ENCODE measurements around the gene RPS6KL1.

Gene RPS6KL1

DNA sequence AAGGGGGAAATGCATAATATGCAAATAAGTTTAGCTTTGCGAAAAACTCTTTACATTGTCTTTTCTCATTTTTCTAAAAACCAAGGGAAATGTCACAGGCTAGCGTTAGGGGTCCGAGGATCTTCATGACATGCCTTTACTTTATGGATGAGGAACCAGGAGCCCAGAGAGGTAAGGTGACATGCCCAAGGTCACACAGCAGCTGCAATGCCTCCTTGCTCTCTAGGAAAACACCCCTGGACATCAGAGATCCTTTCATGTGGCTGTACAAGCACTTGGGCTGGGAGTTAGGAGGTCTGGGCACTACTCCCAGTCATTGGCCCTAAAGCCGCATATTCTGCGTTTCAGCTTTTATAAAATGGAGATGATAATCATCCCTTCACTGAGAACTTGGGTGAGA is 47.9 kb downstream of the RPS6KL1 start:
- Histone ChIP-seq H3K4me3 (ENCODE audit: low read length) (no peak overlapping the region), H3K4me1 (ENCODE audit: insufficient read depth, low read length) (no peaks in the 10 kb centered on the region), H3K27me3 (ENCODE audit: insufficient read depth, low read length) (peaks cover 3% of the 10 kb centered on the region), H2AFZ (ENCODE audit: low read depth, low read length) (no peak overlapping the region), H3K9me3 (ENCODE audit: low read length) (no peaks in the 10 kb centered on the region), H3K36me3 (ENCODE audit: insufficient read depth, low read length) (no peaks in the 10 kb centered on the region)

DNA sequence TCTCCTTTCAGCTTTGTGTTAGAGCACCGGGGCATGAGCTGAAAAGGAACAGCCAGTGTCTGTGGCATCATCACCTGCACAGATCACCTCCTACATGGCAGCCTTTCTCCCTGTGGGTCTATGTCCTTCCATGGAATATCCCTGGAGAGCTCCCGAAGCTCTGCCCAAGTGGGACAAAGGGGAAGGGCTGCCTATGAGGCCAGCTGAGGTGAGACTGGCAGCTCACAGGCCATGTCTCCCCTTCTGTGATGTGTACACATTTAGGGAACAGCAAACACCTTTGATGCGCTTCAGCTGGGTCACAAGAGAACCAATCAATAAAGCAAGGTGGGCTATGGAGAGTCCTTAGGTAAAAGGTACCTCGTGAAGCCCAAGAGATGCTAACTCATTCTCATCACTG is 51.2 kb downstream of the RPS6KL1 start:
- Histone ChIP-seq H3K4me1 (ENCODE audit: insufficient read depth, low read length) (no peaks in the 10 kb centered on the region), H3K36me3 (ENCODE audit: insufficient read depth, low read length) (no peaks in the 10 kb centered on the region), H3K4me3 (ENCODE audit: low read length) (no peak overlapping the region), H3K27me3 (ENCODE audit: insufficient read depth, low read length) (peaks cover 5% of the 10 kb centered on the region), H3K9me3 (ENCODE audit: low read length) (no peaks in the 10 kb centered on the region), H2AFZ (ENCODE audit: low read depth, low read length) (no peak overlapping the region)

- Histone ChIP-seq H2AFZ (ENCODE audit: low read depth, low read length) (no peak overlapping the region), H3K4me1 (ENCODE audit: insufficient read depth, low read length) (no peaks in the 10 kb centered on the region), H3K27me3 (ENCODE audit: insufficient read depth, low read length) (peaks cover 5% of the 10 kb centered on the region), H3K9me3 (ENCODE audit: low read length) (no peaks in the 10 kb centered on the region), H3K4me3 (ENCODE audit: low read length) (no peak overlapping the region), H3K36me3 (ENCODE audit: insufficient read depth, low read length) (no peaks in the 10 kb centered on the region)
These were observed 54.3 kb downstream of the RPS6KL1 start for GRCh38 chr14:74868739-74869138.

- no peak overlapping the region for H2AFZ ChIP-seq (ENCODE audit: low read depth, low read length)
- H3K27me3 ChIP-seq (ENCODE audit: insufficient read depth, low read length), result peaks cover 2% of the 10 kb centered on the region
- H3K36me3 ChIP-seq (ENCODE audit: insufficient read depth, low read length), result no peaks in the 10 kb centered on the region
- no peaks in the 10 kb centered on the region for H3K9me3 ChIP-seq (ENCODE audit: low read length)
- no peak overlapping the region for H3K4me3 ChIP-seq (ENCODE audit: low read length)
- no peaks in the 10 kb centered on the region for H3K4me1 ChIP-seq (ENCODE audit: insufficient read depth, low read length)
These were observed 55.4 kb downstream of the RPS6KL1 start for GRCh38 chr14:74867673-74868072.

- Histone ChIP-seq H2AFZ (ENCODE audit: low read depth, low read length) (no peak overlapping the region), H3K36me3 (ENCODE audit: insufficient read depth, low read length) (no peaks in the 10 kb centered on the region), H3K9me3 (ENCODE audit: low read length) (no peaks in the 10 kb centered on the region), H3K27me3 (ENCODE audit: insufficient read depth, low read length) (peaks cover 2% of the 10 kb centered on the region), H3K4me1 (ENCODE audit: insufficient read depth, low read length) (no peaks in the 10 kb centered on the region), H3K4me3 (ENCODE audit: low read length) (no peak overlapping the region)
These were observed 56.2 kb downstream of the RPS6KL1 start for GRCh38 chr14:74866708-74867389.

GRCh38 chr14:74865156-74865555 is 57.9 kb downstream of the RPS6KL1 start:
- Histone ChIP-seq H3K27me3 (ENCODE audit: insufficient read depth, low read length) (peaks cover 2% of the 10 kb centered on the region), H2AFZ (ENCODE audit: low read depth, low read length) (no peak overlapping the region), H3K4me3 (ENCODE audit: low read length) (no peak overlapping the region), H3K9me3 (ENCODE audit: low read length) (no peaks in the 10 kb centered on the region), H3K36me3 (ENCODE audit: insufficient read depth, low read length) (no peaks in the 10 kb centered on the region), H3K4me1 (ENCODE audit: insufficient read depth, low read length) (no peaks in the 10 kb centered on the region)

DNA sequence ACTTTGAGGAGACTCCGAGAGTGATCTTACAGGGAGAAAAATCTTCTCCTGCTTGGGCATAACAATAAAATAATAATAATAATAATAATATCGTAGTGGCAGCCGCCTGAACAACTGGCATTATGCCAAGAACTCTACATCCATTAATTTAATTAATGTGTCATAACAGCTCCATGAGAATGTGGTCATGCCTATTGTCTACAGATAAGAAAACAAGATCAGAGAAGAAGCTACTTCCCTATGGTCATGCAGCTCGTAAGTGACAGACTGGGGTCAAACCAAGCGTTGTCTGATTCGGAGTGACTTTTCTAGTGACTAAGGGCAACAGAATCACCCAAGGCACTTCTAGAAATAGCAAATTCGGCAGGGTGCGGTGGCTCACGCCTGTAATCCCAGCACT is 58.9 kb downstream of the RPS6KL1 start:
- Histone ChIP-seq H3K9me3 (ENCODE audit: low read length) (no peaks in the 10 kb centered on the region), H3K4me1 (ENCODE audit: insufficient read depth, low read length) (no peaks in the 10 kb centered on the region), H3K4me3 (ENCODE audit: low read length) (no peak overlapping the region), H3K36me3 (ENCODE audit: insufficient read depth, low read length) (no peaks in the 10 kb centered on the region), H3K27me3 (ENCODE audit: insufficient read depth, low read length) (peaks cover 2% of the 10 kb centered on the region), H2AFZ (ENCODE audit: low read depth, low read length) (no peak overlapping the region)

DNA sequence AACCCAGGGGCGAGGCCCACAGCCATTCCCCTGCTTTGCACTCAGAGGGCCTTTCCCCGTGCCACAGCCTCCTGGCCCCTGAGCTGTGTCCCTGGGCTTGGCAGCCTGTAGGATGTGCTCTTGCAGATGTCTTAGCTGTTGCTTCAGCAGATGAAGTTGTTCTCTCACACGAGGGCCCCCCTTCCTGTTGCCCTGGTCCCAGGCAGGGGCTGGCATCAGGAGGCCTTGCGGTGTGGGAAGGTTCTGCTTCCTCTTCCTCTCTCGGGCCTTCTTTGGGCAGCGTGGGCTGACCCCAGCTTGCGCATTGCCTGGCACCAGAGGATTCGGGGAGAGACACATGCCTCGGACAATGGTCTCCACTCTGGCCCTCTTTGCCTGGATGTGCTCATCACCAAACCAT is 59.8 kb downstream of the RPS6KL1 start:
- Histone ChIP-seq H3K9me3 (ENCODE audit: low read length) (no peaks in the 10 kb centered on the region), H2AFZ (ENCODE audit: low read depth, low read length) (no peak overlapping the region), H3K4me1 (ENCODE audit: insufficient read depth, low read length) (no peaks in the 10 kb centered on the region), H3K4me3 (ENCODE audit: low read length) (no peak overlapping the region), H3K27me3 (ENCODE audit: insufficient read depth, low read length) (peaks cover 2% of the 10 kb centered on the region), H3K36me3 (ENCODE audit: insufficient read depth, low read length) (no peaks in the 10 kb centered on the region)

GRCh38 chr14:74861734-74862090 is 61.3 kb downstream of the RPS6KL1 start:
- no peaks in the 10 kb centered on the region for H3K27me3 ChIP-seq (ENCODE audit: insufficient read depth, low read length)
- no peaks in the 10 kb centered on the region for H3K36me3 ChIP-seq (ENCODE audit: insufficient read depth, low read length)

DNA sequence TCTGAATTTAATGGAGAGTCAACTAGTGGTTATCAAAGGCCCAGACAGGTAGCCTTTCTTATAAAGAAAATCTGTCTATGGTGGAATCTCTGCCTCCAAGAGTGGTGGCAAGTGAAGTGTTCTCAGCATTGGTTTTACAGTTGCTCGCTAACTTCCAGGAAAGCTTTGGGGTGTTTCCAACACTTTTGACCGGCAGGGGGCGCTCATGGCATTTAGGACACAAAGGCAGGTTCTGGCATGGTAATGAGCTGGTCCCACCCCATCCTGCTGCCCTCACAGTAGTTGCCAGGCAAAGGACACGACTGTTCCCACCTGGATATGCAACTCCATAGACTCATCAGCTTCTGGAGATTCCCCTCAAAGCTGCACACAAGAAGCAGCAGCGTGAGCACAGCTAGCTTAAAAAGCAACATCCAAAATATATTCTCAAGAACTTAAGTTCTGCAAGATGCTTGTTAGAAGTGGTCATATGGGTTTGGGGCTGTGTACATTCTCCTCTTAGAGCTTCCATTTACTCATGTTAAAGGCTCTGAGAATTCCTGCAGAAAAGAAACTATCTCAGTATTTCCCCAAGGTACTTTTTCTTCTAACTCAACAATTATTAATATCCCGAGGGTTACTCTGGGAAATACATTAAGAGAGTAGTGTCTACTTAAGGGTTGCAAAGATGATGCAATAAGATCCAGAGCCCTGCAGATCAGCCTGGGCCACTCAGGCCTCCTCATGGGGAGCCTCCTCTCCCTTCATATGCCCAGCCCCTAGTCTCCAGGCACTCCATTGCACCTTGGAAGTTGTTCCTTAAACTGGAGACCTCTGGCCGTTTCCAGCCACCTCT is 61.9 kb downstream of the RPS6KL1 start:
- Histone ChIP-seq H3K36me3 (ENCODE audit: insufficient read depth, low read length) (no peaks in the 10 kb centered on the region), H3K4me3 (ENCODE audit: low read length) (no peak overlapping the region), H3K4me1 (ENCODE audit: insufficient read depth, low read length) (no peaks in the 10 kb centered on the region)

More at GRCh38 chr14:74861734-74862090, 61.3 kb downstream of the RPS6KL1 start:
- Histone ChIP-seq H2AFZ (ENCODE audit: low read depth, low read length) (no peak overlapping the region), H3K4me1 (ENCODE audit: insufficient read depth, low read length) (no peaks in the 10 kb centered on the region), H3K4me3 (ENCODE audit: low read length) (no peak overlapping the region), H3K9me3 (ENCODE audit: low read length) (no peaks in the 10 kb centered on the region)

GRCh38 chr14:74859757-74860552 is 63.1 kb downstream of the RPS6KL1 start:
- H2AFZ ChIP-seq (ENCODE audit: low read depth, low read length), result no peak overlapping the region
- no peaks in the 10 kb centered on the region for H3K4me1 ChIP-seq (ENCODE audit: insufficient read depth, low read length)
- no peaks in the 10 kb centered on the region for H3K27me3 ChIP-seq (ENCODE audit: insufficient read depth, low read length)
- no peak overlapping the region for H3K4me3 ChIP-seq (ENCODE audit: low read length)
- no peaks in the 10 kb centered on the region for H3K36me3 ChIP-seq (ENCODE audit: insufficient read depth, low read length)
- no peaks in the 10 kb centered on the region for H3K9me3 ChIP-seq (ENCODE audit: low read length)

More for the DNA sequence above, 61.9 kb downstream of the RPS6KL1 start:
- Histone ChIP-seq H3K27me3 (ENCODE audit: insufficient read depth, low read length) (no peaks in the 10 kb centered on the region), H2AFZ (ENCODE audit: low read depth, low read length) (no peak overlapping the region), H3K9me3 (ENCODE audit: low read length) (no peaks in the 10 kb centered on the region)

- no peaks in the 10 kb centered on the region for H3K36me3 ChIP-seq (ENCODE audit: insufficient read depth, low read length)
- H3K4me1 ChIP-seq (ENCODE audit: insufficient read depth, low read length), result peaks cover 4% of the 10 kb centered on the region
- H3K4me3 ChIP-seq (ENCODE audit: low read length), result no peak overlapping the region
- no peak overlapping the region for H2AFZ ChIP-seq (ENCODE audit: low read depth, low read length)
- H3K27me3 ChIP-seq (ENCODE audit: insufficient read depth, low read length), result no peaks in the 10 kb centered on the region
- no peaks in the 10 kb centered on the region for H3K9me3 ChIP-seq (ENCODE audit: low read length)
These were observed 65.0 kb downstream of the RPS6KL1 start for GRCh38 chr14:74858022-74858421.

DNA sequence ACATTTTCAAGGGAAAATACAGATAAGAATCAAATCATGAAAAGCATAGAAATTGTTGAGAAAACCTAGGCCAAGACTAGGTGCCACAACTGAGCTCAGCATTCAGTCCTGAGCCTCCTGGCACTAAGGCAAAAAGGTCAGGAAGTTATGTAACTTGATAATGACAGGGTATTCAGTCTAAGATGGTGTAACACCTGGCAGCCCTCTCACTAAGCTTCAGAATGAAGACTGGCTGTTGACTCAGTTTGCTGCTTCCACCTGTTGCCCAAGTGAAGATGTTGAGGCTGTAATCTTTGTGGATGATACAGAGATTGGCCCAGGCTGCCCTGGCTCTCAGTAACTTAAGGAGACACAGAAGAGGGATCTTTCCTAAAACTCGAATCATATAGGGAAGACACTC is 66.7 kb downstream of the RPS6KL1 start:
- Histone ChIP-seq H3K9me3 (ENCODE audit: low read length) (no peaks in the 10 kb centered on the region), H3K36me3 (ENCODE audit: insufficient read depth, low read length) (no peaks in the 10 kb centered on the region), H3K4me1 (ENCODE audit: insufficient read depth, low read length) (peaks cover 8% of the 10 kb centered on the region), H3K4me3 (ENCODE audit: low read length) (no peak overlapping the region), H2AFZ (ENCODE audit: low read depth, low read length) (no peak overlapping the region), H3K27me3 (ENCODE audit: insufficient read depth, low read length) (no peaks in the 10 kb centered on the region)

Data from neuron (in vitro differentiated cells).